Esophagus muscularis mucosa (tissue), 4 donors: ENCODE measurements around the gene KLF11. TPM values are rescaled to one million over a fixed set of nuclear protein-coding genes. Genes with fewer than 3 reads are reported as not detected.
A peak's percentile ranks its signal among the peaks of the same experiment; 100 is the strongest.

Experiments
- DNase-seq: peaks from one replicate; pipeline ENCODE4 v3.0.0-alpha.2; 2017; ENCODE audit errors: extremely low spot score
- H3K27ac ChIP-seq, 4 donors: fragments of 200-600 bp; sonication (generic); replicated peaks in 1 of 4; 1 replicate in 3 of 4; 2 replicates in 1 of 4; pipeline ENCODE4 v1.5.1; 2016 to 2019; ENCODE audit warnings: mild to moderate bottlenecking in 1 of 4
- H3K27me3 ChIP-seq, 4 donors: fragments of 200-600 bp; sonication (generic); one replicate each; pipeline versions ENCODE4 v1.5.1 to v1.6.0; 2016 to 2019
- H3K36me3 ChIP-seq, 4 donors: fragments of 200-600 bp; sonication (generic); one replicate each; pipeline ENCODE4 v1.5.1; 2016 to 2019
- H3K4me1 ChIP-seq, 4 donors: fragments of 200-600 bp; sonication (generic); one replicate each; pipeline ENCODE4 v1.5.1; 2016 to 2019
- H3K4me3 ChIP-seq, 4 donors: fragments of 200-600 bp; sonication (generic); 1 replicate in 2 of 4; 2 replicates in 2 of 4; pipeline ENCODE4 v1.5.1; 2016 to 2019; ENCODE audit warnings: mild to moderate bottlenecking in 4 of 4, moderate library complexity in 1 of 4
- H3K9me3 ChIP-seq, 4 donors: fragments of 200-600 bp; sonication (generic); 1 replicate in 3 of 4; 2 replicates in 1 of 4; pipeline ENCODE4 v1.5.1; 2016 to 2019
- EP300 ChIP-seq: sonication (generic); formaldehyde crosslinking; IDR thresholded peaks from one replicate; pipeline ENCODE4 v1.6.1; 2017; ENCODE audit warnings: antibody characterized with exemption
- POLR2A ChIP-seq: fragments of 450-650 bp; IDR thresholded peaks from one replicate; pipeline ENCODE4 v1.6.1; 2017; ENCODE audit warnings: antibody characterized with exemption, moderate library complexity, mild to moderate bottlenecking, low read depth
- POLR2AphosphoS5 ChIP-seq, 2 donors: sonication (generic); formaldehyde crosslinking; IDR thresholded peaks; one replicate each; pipeline ENCODE4 v1.6.1; 2017; ENCODE audit warnings: antibody characterized with exemption in 2 of 2
- WGBS: methylation state at CpG from one replicate; pipeline ENCODE4 v1.1.5; 2018; 5-methylcytosine and 5-hydroxymethylcytosine counted together
- intact Hi-C: fragments of 100-400 bp; cut with DNase I; formaldehyde crosslinking; loops from one replicate; pipeline ENCODE4 v1.15.1; 2023
- total RNA-seq, 4 donors: library from RNA; depleted of rRNA; stranded (reverse); fragments of >200 nt; gene quantifications; one replicate each; pipeline versions ENCODE4 v1.1.0 to v1.2.1, GENCODE V29; 2016
- TF ChIP-seq, protein P1 (sequence below), 3 experiments: fragments of 200-600 bp in 2 of 3; fragments of 450-650 bp in 1 of 3; sonication (generic) in 2 of 3; IDR thresholded peaks; one replicate each; pipeline ENCODE4 v1.5.1; 2017 to 2019; ENCODE audit warnings: antibody characterized with exemption in 3 of 3, mild to moderate bottlenecking in 2 of 3, moderate library complexity in 1 of 3

KLF11 gene
- total RNA-seq, 4 donors from 2014 or later: 15.8 to 51.6 (median 33.9) TPM

DNA sequence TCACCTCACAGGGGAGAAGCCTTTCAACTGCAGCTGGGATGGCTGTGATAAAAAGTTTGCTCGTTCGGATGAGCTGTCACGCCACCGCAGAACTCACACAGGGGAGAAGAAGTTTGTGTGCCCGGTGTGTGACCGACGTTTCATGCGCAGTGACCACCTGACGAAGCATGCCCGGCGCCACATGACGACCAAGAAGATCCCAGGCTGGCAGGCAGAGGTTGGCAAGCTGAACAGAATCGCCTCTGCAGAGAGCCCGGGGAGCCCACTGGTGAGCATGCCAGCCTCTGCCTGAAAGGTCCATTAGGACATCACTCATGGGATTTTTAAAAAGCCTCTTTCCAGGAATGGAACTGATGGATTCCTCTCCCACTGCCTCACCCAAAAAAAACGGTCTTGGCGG, 8.9 kb downstream of the KLF11 start:
- no peak overlapping the region for H3K27ac ChIP-seq
- TF ChIP-seq POLR2AphosphoS5 (IDR thresholded peaks at IDR 0.05): no peak
- TF ChIP-seq EP300: no peak
- no peak for TF ChIP-seq POLR2A
- TF ChIP-seq, protein P1, sequence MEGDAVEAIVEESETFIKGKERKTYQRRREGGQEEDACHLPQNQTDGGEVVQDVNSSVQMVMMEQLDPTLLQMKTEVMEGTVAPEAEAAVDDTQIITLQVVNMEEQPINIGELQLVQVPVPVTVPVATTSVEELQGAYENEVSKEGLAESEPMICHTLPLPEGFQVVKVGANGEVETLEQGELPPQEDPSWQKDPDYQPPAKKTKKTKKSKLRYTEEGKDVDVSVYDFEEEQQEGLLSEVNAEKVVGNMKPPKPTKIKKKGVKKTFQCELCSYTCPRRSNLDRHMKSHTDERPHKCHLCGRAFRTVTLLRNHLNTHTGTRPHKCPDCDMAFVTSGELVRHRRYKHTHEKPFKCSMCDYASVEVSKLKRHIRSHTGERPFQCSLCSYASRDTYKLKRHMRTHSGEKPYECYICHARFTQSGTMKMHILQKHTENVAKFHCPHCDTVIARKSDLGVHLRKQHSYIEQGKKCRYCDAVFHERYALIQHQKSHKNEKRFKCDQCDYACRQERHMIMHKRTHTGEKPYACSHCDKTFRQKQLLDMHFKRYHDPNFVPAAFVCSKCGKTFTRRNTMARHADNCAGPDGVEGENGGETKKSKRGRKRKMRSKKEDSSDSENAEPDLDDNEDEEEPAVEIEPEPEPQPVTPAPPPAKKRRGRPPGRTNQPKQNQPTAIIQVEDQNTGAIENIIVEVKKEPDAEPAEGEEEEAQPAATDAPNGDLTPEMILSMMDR (IDR thresholded peaks at IDR 0.05): no peak
- H3K4me3 ChIP-seq: no peak overlapping the region
- no peaks in the 10 kb centered on the region for H3K27me3 ChIP-seq
- H3K36me3 ChIP-seq: peaks cover 31 to 91% (median 66%) of the 10 kb centered on the region in 4 donors
- no peak for DNase-seq
- no peaks in the 10 kb centered on the region for H3K9me3 ChIP-seq
- intact Hi-C loops: no loop called here
- 84% methylated on average over 16 of the region's 16 CpGs for WGBS
- peaks cover 54 to 75% (median 72%) of the 10 kb centered on the region in 4 donors for H3K4me1 ChIP-seq

DNA sequence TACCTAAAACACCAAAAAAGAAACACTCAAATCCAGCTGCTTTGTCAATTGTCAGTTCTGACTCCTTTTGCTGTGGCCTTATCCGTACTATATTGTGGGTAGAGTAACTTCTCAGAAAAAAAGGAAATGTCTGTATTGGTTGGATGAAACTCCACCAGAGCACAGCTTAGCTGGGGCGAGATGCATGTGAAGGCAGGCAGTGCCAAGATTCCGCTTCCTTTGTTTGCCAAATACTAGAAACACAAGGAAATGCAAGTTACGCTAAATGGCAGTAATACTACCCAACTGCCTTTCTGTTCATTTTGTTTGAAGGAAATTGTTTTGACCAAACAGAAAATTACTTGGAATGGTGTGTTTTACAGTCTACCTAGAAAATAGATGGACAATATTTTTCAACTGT, 10.0 kb downstream of the KLF11 start:
- no peaks in the 10 kb centered on the region for H3K27me3 ChIP-seq
- H3K4me3 ChIP-seq: no peak overlapping the region
- intact Hi-C loops: no loop called here
- WGBS: 59% methylated on average over 4 of the region's 4 CpGs
- TF ChIP-seq POLR2A (no peak), POLR2AphosphoS5 (IDR thresholded peaks at IDR 0.05) (no peak), EP300 (no peak)
- TF ChIP-seq, protein P1 (IDR thresholded peaks at IDR 0.05): no peak
- no peak for DNase-seq
- H3K4me1 ChIP-seq: peaks cover 51 to 72% (median 69%) of the 10 kb centered on the region in 4 donors
- H3K9me3 ChIP-seq: no peaks in the 10 kb centered on the region
- no peak overlapping the region for H3K27ac ChIP-seq
- H3K36me3 ChIP-seq: peaks cover 20 to 80% (median 56%) of the 10 kb centered on the region in 4 donors

DNA sequence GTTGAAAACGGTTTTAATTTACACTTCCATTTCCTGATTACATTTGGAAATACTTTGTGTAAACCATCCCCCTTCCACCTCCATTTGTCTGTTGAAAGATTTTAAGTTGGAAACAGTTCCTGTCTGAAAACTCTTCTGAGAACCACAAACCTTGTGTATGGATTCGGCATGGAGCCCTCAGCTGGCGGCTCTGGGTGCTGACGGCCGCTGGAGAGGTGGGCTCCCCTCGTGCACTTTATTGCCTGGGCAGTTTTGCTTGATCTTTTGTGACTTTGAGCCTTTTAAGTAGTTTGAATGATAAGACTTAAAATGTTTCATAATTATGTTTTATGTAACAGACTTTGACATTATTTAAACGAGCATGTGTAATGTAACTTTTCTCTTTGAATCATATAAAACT, 11.1 kb downstream of the KLF11 start:
- 49% methylated on average over 7 of the region's 7 CpGs for WGBS
- TF ChIP-seq POLR2A (no peak), POLR2AphosphoS5 (IDR thresholded peaks at IDR 0.05) (no peak), EP300 (no peak)
- TF ChIP-seq, protein P1 (IDR thresholded peaks at IDR 0.05): no peak
- Histone ChIP-seq H3K27ac (no peak overlapping the region), H3K27me3 (no peaks in the 10 kb centered on the region), H3K9me3 (no peaks in the 10 kb centered on the region), H3K36me3 (peaks cover 19 to 69% (median 55%) of the 10 kb centered on the region in 4 donors), H3K4me3 (no peak overlapping the region), H3K4me1 (peaks cover 40 to 61% (median 59%) of the 10 kb centered on the region in 4 donors)
- intact Hi-C loops: no loop called here
- DNase-seq: no peak

DNA sequence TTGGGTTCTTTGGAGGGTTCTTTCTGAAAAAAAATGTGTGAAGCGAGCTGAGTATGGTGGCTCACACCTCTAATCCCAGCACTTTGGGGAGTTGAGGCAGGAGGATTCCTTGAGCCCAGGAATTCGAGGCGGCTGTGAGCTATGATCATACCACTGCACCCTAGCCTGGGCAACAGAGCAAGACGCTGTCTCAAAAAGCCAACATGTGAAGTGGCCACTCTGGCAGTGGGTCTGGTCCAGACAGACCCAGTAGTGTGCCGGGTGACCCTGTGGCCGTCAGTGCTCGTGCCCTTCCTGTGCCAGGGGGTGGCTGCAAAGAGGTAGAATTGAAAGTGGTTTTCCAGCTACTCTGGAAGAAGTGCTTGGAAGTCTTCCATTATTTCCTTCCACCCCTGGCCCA, 11.6 kb downstream of the KLF11 start:
- DNase-seq: no peak
- no peaks in the 10 kb centered on the region for H3K9me3 ChIP-seq
- TF ChIP-seq, protein P1 (IDR thresholded peaks at IDR 0.05): no peak
- no peak for TF ChIP-seq POLR2AphosphoS5 (IDR thresholded peaks at IDR 0.05)
- TF ChIP-seq POLR2A: no peak
- TF ChIP-seq EP300: no peak
- H3K4me3 ChIP-seq: no peak overlapping the region
- peaks cover 36 to 58% (median 55%) of the 10 kb centered on the region in 4 donors for H3K4me1 ChIP-seq
- WGBS: 93% methylated on average over 7 of the region's 7 CpGs
- no peaks in the 10 kb centered on the region for H3K27me3 ChIP-seq
- H3K27ac ChIP-seq: no peak overlapping the region
- peaks cover 19 to 64% (median 52%) of the 10 kb centered on the region in 4 donors for H3K36me3 ChIP-seq
- intact Hi-C loops: no loop called here

DNA sequence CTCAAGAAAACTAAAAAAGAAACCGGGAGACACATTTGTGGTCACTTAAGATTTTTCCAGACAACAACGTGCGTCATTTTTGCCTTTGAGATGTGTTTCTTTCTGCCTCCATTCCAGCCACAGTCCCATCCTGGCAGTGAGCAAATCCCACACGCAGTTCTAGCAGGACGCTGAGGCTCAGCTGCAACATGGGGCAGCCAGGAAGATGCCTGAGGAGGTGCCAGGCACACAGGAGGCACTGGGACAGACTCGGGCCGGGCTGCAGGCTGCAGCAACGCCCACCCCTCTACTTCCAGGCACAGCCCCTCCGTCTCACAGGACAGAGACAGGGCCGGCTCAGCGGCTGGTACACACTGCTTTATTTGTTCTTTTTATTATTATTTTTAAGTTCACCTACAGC, 13.1 kb downstream of the KLF11 start:
- Histone ChIP-seq H3K4me1 (peaks cover 43 to 63% (median 54%) of the 10 kb centered on the region in 4 donors), H3K27ac (peak overlapping the region in 1 of 4 donors; percentile 20), H3K36me3 (peaks cover 19 to 50% (median 42%) of the 10 kb centered on the region in 4 donors), H3K4me3 (no peak overlapping the region), H3K27me3 (no peaks in the 10 kb centered on the region), H3K9me3 (no peaks in the 10 kb centered on the region)
- intact Hi-C loops: no loop called here
- TF ChIP-seq POLR2AphosphoS5 (IDR thresholded peaks at IDR 0.05): no peak
- no peak for TF ChIP-seq EP300
- TF ChIP-seq, protein P1 (IDR thresholded peaks at IDR 0.05): no peak
- TF ChIP-seq POLR2A: no peak
- DNase-seq: no peak
- WGBS: 77% methylated on average over 11 of the region's 11 CpGs
